Ovary (tissue), 3 donors: Measurements from ENCODE around the gene GFY.

Source experiments
- EP300 ChIP-seq: sonication (generic); formaldehyde crosslinking; IDR thresholded peaks from one replicate; pipeline ENCODE4 v1.6.1; 2017; ENCODE audit warnings: antibody characterized with exemption
- POLR2A ChIP-seq: fragments of 450-650 bp; IDR thresholded peaks from one replicate; pipeline ENCODE4 v1.6.1; 2017; ENCODE audit warnings: antibody characterized with exemption, mild to moderate bottlenecking, moderate library complexity
- TF ChIP-seq, protein P1 (sequence below), 3 donors: fragments of 450-650 bp in 2 of 3; fragments of 200-600 bp in 1 of 3; IDR thresholded peaks; one replicate each; pipeline versions ENCODE4 v1.5.1 to v1.8.0; 2016 to 2022; ENCODE audit warnings: antibody characterized with exemption in 3 of 3, mild to moderate bottlenecking in 1 of 3
- donor health status: DM: no; HTN: no; CAD: no.

DNA sequence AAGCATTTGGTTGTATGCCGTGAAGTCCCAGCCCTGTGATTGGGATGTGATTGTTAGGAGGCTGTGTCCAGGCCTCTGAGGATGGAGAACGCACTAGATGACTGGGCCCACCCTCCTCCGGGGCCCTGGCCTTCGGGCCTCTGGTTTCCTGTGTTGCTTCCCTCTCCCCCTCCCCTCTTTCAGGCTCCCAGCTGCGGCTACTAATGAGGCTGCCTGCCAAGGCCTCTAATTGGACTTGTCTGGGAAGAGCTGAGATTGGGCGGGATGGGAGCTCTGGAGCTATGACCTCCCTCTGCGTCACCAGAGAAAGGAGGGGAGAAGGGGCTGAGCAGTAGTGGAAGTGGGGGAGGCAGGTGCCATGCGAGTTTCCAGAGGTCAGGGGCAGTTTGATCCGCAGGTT, 11.8 kb upstream of the GFY start:
- TF ChIP-seq, protein P1, sequence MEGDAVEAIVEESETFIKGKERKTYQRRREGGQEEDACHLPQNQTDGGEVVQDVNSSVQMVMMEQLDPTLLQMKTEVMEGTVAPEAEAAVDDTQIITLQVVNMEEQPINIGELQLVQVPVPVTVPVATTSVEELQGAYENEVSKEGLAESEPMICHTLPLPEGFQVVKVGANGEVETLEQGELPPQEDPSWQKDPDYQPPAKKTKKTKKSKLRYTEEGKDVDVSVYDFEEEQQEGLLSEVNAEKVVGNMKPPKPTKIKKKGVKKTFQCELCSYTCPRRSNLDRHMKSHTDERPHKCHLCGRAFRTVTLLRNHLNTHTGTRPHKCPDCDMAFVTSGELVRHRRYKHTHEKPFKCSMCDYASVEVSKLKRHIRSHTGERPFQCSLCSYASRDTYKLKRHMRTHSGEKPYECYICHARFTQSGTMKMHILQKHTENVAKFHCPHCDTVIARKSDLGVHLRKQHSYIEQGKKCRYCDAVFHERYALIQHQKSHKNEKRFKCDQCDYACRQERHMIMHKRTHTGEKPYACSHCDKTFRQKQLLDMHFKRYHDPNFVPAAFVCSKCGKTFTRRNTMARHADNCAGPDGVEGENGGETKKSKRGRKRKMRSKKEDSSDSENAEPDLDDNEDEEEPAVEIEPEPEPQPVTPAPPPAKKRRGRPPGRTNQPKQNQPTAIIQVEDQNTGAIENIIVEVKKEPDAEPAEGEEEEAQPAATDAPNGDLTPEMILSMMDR (IDR thresholded peaks at IDR 0.05) = no peak
- TF ChIP-seq EP300 = no peak
- no peak for TF ChIP-seq POLR2A
